HG03342 (cell line): Measurements from ENCODE around the gene IFT88.
A peak's percentile ranks its signal among the peaks of the same experiment; 100 is the strongest.

Experiments used
- ATAC-seq: cut with Tn5 transposase; IDR thresholded peaks from one replicate; pipeline ENCODE4 v1.9.1; 2021; ENCODE audit warnings: mild to moderate bottlenecking, moderate library complexity; ENCODE audit not compliant: unreplicated experiment

IFT88 gene

DNA sequence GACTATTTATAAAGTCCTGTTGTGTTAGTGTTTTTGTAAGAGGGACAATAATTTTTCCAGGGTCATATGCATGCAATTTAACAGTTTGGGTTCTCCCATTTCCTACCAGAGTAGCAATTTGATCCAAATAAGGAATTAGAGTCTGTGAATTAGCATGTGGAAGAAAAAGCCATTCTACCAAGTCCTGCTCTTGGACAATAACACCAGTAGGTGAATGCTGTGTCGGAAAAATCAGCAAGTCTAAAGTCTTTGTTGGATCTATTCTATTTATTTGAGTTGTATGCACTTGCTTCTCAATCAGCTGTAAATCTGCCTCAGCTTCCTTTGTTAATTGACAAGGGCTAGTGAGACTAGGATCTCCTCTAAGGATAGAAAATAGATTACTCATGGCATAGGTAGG is 115.1 kb downstream of the IFT88 start:
- no peak for ATAC-seq

DNA sequence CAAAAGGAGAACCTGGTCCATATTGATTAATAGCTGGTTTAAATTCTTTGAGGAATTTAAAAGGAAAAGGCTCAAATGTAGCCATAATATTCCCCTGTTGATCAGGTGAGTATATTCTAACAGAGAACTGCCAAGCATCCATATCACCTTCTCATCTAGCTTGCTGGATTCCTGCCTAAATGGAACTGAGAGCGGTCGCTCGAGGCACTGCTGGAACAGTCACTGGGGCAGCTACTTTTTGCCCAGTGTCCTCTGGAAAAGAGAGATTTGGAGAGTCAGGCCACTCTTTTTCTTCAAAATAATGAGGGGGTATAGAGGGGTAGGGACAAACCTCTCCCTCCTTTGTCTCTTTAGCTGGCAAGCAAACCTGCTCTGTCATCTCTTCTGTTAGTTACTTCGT is 117.1 kb downstream of the IFT88 start:
- no peak for ATAC-seq

DNA sequence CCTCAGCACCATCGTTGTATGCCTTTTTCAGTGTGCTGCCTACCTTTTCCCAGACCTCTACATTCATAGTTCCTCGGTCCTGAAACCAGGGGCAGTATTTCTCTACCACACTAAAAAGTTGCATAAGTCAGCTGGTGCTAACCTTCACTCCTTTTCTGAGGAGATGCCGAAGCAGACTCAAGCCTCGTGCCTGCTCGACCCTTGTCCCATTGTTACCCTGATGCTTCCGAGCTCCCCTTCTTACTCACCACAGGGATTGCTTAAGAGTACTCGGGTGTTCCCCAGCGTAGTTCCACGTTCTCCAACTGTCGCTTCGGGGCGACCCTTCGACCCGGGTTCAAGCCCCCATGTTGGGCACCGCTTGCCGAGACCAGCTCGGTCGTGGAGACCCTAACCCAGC is 117.6 kb downstream of the IFT88 start:
- no peak for ATAC-seq

DNA sequence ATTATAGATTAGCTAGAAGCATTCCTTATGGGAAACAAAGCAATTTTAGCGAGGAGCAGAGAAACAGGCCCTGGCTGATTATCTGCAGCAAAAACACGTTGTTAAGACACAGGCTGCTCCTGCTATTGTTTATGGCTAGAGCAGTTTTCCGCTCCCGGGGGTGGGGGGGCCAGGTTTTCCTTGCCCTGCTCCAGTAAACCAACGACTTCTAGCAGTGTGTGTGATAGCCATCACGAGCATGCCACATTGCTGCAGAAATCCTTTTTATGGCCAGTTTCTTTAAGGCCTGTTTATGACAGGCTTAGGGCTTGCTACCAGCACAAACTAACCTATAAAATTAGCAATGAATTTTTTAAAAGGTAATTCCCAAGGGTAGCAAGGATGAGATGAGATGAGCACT is 118.1 kb downstream of the IFT88 start:
- ATAC-seq: no peak

DNA sequence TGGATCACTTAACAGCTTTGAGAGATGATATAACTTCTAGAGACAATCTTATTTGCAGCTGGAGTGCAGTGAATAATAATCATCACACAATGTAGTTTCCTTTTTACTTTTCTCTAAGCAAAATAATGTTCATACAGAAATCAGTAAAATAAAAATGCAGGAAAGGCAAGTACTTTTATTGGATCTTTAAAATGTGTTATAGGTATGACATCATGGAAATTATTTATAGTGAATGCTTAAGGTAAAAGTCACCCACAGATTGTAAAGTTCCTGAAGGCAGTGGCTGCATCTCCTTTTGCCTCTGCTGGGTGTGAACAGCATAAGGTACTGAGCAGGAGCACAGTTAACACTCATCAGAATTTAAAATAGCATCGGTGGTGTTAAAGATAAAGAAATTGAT is 119.2 kb downstream of the IFT88 start:
- no peak for ATAC-seq

DNA sequence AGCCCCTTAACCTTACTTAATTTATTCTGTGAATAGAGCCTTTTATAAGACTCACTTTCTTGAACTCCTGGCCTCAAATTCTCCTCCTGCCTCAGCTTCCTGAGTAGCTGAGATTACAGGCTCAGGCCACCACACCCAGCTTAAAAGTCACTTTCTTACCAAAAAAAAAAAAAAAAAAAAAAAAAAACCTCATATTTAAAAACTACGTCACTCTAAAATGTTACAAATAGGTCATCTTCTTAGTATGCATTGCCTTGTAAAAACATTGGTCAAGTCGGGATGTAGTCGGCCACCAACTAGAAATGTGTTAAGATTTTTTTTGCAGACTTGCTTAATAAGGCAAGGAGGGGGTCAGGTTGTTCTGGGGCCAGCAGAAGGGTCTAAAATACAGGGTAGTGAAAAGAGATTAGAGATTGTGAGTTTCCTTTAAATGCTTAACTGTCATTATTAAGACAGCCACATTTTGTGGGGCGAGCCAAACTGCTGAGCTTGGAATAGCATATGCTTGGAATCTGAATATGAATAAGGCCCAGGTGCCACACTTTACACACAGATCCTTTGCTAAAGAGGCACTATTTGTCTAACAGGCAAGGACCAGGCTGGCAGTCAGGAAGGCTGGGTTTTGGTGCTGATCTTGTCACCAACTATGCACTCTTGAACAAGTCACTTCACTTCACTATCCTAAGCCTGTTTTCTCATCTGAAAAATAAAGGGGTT is 120.1 kb downstream of the IFT88 start:
- no peak for ATAC-seq

DNA sequence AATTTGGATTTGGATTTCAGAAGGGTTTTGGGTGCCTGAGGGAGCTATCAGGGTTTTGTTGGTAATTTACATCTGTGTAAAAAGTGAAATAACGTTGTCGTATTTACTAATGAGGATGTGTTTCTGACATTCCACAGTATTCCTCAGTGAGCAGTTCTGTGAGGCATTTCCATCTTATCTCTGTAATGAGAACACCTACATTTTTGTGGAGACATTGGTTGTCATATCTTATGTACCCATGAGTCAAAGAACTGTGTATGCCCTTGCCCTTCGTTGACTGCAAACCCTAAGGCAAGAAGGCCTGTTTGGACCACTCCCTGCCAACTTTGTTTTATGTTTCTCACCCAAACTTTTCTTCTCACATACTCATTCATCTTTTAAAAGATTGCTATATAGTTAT is 122.3 kb downstream of the IFT88 start:
- no peak for ATAC-seq

DNA sequence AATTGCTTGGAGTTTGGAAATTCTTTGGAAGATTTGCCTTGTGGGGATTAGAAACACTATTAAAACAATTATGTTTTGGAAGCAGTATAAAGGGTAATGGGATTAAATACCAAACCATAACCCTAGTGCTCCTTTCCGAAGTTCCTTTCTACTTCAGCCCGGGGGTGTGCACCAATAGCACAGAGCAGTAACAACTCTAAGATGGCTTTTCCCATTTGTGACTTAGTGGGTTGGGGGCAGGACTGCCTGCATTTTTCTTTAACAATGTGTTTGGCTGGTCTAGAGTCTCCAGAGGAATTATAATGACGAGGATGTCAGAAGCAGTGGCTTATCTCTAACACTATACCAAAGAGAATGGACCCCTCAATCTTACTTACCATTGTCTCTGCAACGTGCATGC is 124.7 kb downstream of the IFT88 start:
- ATAC-seq: no peak

DNA sequence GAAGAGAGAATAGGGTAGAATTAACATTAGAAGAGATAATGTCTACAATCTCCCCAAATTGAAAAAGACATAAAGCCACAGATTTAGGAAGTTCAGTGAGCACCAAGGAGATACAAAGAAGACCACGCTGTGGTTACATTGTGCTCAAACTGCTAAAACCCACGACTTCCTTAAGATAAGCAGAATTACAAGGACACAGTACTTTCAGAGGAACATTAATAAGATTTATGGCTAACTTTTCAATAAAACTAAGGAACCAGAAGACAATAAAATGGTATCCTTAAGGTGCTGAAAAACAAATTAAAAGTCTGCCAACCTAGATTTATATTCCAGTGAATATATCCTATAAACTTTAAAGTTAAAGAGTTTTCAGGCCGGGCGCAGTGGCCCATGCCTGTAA is 129.1 kb downstream of the IFT88 start:
- ATAC-seq: no peak

DNA sequence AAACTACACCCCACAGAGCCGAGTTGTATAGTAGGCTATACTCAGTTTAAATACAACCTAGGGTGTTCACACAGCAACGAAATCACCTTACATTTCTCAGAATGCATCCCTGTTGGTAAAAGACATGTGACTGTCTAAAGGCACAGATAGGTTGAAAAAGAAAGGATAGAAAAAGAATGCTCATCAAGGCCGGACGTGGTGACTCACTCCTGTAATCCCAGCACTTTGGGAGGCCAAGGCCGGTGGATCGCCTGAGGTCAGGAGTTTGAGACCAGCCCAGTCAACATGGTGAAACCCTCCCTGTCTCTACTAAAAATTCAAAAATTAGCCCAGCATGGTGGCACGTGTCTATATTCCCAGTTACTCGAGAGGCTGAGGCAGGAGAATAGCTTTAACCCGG is 132.8 kb downstream of the IFT88 start:
- ATAC-seq: no peak

DNA sequence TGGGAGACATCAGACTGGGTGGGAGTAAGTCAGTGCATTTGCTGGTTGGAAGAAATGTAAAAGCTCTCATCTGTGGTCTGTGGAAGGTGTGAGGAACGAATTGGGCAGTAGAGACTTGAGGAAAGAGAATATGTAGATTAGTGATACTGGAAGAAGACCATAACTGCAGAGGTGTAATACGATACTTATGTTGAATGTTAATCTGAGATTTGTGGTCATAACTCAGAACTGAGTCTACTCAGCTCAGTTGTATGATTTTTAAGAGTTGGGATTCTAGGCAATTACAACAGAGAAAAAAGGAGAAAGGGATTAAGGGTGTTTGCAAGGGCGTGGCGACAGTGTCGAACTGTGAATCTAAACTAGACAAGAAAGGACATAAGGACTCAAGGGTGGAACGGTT is 133.3 kb downstream of the IFT88 start:
- ATAC-seq: no peak

DNA sequence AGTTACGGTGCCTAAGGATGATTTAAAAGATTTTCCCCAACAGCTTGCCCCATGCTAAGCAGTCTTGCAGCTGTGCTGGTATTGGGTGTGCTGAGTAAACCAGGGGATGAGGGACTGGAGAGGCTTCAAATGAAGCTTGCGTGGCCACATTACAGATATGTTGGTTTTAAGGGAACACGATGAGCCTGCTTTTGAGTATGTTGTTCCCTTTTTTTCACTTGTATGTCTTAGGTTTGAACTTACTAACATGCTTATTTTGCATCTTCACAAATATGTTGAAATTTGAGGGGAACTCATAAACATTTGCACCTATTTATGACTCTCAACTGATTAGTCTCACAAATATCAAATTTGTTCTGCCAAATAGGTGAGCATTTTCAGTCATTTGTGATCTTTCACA is 134.5 kb downstream of the IFT88 start:
- no peak for ATAC-seq

DNA sequence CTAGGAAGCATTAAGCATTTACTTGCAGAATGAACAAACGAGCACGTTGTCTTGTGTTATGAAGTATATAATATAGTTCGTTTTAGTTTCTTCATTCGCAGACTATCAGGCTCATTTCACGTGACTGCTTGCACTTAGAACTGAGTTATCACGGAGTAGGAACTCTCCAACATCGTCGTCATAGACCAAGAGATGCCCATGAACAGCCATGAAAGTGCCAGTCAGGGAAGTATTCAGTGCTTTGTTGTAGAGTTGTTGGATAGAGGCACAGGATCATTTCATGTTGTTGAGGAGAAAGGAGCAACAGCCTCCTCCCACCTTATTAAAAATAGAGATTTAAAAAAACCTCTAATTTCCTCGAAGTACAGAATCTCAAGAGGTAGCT is 135.6 kb downstream of the IFT88 start:
- no peak for ATAC-seq

DNA sequence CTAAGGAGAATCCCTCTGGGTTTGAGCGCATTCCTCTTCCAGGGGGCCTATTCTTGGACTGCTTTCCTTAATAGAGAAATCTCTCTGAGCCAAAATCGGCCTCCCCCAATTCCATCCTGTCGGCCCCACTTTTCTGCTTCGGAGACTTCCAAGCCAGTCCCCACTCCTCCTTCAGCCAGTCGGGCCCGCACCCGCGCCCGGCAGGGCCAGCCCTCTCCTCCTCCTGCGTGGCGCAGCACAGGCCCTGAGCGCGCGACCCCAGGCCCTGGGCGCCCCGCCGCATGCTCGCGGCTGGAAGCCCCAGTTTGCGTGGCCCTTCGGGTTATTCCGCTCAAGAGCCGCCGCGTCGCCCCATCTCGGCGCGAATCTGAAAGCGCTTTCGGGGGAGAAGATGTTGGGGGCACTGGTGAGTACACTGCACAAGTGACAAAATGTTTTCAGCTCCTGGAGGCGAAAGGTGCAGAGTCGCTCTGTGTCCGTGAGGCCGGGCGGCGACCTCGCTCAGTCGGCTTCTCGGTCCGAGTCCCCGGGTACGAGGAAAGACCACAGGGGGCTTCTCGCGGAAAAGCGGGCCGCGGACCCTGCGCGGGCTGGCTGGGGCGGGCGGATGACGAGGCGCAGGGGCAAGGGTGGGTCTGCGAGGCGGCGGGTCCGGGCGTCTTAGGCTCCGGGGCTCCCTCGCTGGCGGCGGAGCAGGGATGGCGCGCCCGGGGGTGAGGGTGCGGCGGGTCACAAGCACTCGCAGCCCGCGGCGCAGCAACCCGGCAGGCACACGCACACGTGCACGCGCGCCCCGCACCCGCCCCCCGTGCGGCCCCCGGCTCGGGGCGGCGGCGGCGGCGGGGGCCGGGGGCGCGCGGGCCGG is 136.2 kb downstream of the IFT88 start, which contains the start of gene IL17D:
IL17D (plus strand) TSS at position 785 of the 865 bp plus-strand sequence. CDS start 303 bp downstream, outside the sequence.
- ATAC-seq: peak; percentile 27

DNA sequence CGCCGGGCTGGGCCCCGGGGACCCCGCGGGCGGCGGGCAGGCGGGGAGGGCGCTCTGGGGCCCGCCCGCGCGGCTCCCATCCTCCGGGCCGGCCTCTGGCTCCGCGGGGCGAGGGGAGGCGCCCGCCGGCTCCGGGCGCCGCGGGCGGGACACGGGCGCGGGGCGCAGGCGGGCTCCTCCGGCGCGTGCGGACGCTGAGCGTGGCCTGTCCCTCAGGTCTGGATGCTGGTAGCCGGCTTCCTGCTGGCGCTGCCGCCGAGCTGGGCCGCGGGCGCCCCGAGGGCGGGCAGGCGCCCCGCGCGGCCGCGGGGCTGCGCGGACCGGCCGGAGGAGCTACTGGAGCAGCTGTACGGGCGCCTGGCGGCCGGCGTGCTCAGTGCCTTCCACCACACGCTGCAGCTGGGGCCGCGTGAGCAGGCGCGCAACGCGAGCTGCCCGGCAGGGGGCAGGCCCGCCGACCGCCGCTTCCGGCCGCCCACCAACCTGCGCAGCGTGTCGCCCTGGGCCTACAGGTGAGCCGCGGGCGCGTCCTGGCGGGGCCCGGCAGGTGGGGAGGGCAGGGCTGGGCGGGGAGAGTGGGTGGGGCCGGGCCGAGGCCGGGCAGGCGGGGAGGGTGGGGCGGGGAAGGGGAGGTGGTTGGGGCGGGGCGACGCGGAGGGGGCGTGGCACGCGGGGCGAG is 137.0 kb downstream of the IFT88 start:
- peak; percentile 94 for ATAC-seq

DNA sequence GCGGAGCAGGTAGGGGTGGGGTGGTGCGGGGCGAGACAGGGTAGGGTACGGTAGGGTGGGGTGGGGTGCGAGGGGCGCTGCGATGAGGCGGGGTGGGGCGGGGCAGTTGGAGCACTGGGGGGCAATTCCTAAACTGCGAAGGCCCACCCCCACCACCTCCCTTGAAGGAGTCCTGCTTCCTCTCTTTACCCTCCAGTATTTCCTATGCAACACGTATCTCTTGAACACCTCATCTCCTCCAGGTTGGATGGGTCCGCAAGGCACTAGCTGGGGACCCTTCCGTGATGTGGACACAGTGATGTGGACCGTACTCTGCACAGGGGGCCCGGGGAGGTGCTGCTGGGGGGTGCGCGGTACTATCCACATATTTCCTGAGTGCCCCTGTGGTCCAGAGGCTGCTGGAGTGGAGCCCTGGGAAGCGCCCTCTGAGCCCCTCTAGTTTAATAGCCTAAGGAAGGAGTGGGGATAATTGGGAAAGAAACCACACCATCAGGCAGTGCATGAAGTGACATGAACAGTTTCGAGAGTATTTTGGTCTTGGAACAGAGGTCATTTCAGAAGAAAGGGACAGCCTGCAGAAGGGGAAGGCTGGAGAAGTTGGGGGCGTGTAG is 137.6 kb downstream of the IFT88 start:
- no peak for ATAC-seq

DNA sequence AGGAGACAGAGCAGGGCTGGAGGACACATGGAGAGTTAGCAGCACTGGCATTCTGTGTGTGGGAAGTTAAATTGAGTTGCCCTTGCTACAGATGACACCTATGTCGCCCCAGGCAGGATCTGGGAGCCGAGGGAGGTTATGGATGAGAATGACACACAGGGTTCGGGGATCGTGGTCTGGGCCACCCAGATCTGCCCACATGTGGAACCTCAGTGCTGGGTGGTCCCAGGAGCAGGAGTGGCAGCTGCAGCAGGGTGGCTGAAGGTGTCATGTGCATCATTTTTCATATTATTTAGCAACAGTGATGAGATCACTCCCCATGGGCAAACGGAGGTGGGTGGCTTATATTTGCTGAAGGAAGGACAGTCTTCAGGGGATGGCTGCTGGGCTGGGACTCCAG is 139.7 kb downstream of the IFT88 start:
- no peak for ATAC-seq

DNA sequence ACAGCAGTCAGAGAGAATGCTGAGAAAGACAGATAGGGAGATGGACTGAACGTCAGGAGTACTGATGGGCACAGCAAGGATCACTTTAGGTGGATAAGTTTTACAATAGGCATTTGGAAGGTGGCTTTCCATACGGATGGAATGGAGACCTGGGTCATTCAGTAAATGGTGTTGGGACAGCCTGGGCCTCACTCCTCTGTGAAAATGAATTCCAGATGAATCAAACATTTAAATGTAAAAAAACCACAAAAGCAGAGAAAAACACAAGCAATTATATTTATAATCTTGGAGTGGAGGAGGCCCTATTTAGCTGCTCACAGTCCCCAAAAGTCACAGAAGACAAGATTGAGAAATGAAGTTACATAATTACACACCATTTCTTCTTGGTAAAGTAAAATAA is 141.3 kb downstream of the IFT88 start:
- no peak for ATAC-seq

DNA sequence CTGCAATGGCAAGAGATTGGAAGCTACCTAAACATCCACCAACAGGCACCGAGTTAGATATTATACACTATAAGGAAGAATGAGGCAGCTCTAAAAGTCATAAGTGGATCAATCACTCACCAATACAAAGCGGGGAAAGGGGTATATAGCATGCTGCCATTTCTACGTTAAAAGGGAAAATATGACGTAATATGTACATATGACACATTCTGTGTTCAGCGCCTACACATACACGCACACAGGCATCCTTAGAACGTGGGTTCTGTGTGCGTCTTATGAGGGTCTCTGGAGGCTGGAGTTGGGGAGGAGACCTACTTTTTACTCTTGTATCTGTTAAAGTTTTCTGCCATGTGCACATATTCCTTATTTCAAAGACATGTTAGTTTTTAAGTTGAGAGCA is 142.4 kb downstream of the IFT88 start:
- no peak for ATAC-seq

DNA sequence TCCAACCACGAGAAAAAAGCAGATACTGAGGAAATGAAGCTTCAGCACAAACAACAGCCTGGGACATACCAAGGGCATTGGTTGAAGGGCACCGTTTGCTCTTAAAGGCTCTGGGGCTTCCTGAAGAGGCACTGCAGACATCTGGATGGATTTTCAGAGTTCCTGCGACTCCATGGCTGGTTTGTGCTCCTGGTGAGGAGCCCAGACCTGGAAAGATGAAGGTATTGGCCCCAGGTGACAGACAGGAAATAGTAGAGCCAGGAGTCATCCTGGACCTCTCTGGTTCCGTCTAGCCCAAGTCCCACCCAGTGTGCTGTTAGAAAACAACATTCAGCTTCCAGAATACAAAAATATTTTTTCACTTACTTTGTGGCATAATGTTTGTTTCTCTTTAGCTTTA is 142.8 kb downstream of the IFT88 start:
- no peak for ATAC-seq

DNA sequence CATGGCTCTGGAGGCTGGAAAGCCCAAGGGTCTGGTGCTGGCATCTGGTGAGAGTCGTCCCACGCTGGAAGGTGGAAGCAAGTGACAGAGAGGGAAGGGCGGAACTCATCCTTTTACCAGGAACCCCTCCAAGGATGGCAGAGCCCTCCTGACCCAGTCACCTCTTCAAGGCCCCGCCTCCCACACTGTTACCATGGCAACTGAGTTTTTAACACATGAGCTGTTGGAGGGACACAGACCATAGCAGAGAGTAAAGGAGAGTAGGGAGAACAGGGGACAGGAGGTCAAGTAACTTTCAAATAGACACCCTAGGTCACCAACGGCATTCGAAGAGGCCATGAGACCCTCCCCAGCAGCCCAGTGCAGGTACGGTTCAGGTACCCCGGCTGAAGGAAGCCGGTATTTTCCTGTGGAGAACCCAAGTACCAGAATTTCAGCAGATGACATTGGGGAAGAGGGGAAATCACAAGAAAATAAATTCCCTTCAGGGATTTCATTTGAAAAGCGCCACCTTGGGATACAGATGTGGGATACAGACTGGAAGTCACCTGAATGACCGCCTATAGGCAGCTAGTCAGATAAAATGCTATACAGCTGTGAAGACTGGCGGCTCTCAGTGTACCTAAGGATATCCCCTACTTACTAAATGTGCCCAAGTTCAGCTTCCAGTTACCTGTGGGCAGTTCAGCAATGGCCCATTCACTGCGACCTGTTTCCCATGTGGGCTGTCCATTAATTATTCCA is 144.5 kb downstream of the IFT88 start:
- ATAC-seq: no peak
